HG03108 (cell line): ENCODE measurements around the gene TMEM119.
"Not testable (repeated sequence)": the region's sequence is repeated elsewhere in the genome, so short reads cannot be mapped to it uniquely, and the experiment has no call there.

Experiments used
- ATAC-seq: cut with Tn5 transposase; IDR thresholded peaks from one replicate; pipeline ENCODE4 v1.9.1; 2021; ENCODE audit warnings: moderate library complexity; ENCODE audit not compliant: unreplicated experiment

Gene TMEM119

DNA sequence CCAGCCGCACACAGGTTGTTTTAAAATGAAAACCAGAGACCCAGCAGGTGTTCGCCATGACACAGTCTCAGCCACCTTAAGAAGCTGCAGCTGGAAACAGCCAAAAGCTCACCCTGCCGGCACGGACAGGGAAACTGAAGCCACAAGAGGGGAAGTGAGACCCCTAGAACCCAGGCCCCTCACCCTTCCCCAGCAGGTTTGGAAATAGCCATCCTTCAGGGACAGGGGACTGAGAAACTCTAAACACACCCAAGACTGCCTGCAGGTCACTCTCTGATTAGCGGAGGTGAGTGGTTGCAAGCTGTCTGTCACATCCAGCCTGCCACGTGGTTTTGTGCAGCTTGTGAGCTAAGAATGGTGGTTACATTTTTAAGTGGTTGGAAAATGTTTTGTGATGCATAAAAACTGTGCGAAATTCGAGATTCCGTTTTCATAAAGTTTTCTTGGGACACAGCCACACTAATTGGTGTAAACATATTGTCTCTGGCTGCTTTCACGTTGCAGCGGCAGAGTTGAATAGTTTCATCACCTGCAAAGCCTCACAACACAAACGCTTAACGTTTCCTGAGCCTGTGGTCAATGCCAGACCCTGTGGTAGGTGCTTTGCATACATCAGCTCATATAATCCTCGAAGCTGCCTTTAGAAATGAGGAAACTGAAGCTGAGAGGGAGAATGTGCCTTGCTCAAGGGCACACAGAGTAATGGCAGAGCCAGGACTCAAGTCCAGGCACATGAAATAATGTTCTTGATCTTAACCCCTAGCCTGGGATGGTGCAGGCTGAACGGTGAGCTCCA is 37.5 kb upstream of the TMEM119 start:
- ATAC-seq: peak; percentile 46

DNA sequence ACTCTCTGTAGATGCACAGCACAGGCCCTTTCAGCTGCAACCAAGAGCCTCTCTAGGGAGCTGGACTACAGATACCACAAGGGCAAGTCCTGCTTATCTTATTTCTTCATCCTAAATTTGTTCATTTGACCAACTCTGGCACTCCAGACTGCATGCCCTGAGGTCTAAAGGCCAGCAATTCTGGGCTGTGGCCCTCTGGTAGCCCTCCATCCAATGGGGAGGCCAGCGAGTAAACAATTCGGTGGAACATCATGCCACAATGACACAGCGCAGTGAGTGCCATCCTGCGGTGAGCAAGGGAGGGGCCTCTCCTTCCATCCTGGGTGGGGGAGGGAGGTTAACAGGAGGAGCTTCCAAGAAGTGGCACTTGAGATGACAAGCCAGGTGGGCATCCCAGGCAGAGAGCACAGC is 36.5 kb upstream of the TMEM119 start:
- no peak for ATAC-seq

DNA sequence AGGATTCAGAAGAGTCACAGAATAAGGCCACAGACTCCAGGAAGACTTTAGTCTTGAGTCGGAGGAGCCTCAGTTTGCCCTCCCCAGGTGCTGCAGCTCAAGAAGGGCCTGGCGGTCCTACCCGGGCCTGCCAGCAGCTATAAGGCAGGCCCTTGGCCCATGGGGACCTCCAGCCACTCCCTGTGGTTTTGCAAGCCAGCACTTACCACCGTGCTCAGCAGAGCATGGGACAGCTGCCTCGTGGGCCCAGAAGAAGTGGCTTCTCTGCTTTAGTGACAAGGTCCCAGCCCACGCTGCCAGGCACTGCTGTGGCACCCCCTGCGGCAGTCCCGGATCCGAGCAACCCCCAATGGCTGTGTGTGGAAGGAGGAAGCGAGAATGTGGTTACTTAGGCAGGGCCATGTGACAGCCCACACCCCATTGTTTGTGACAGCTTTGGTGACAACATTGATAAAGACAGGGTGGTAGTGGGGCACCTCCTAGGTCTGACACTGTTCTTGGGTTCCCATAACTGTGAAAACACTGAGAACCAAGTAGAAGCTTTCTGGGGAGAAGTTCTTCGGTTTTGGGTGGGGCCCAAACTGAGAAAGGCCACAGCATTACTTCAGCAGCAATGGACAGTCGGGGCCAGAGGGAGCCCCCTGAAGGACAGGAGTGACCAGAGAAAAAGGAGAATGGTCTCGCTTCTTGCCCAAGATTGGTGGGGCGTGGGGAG is 35.8 kb upstream of the TMEM119 start, which contains the start of gene SELPLG:
TSS of gene SELPLG (minus strand) at position 361 of the 715 bp plus-strand sequence. CDS start 9,587 bp downstream, outside the sequence.
- ATAC-seq: peak; percentile 49

DNA sequence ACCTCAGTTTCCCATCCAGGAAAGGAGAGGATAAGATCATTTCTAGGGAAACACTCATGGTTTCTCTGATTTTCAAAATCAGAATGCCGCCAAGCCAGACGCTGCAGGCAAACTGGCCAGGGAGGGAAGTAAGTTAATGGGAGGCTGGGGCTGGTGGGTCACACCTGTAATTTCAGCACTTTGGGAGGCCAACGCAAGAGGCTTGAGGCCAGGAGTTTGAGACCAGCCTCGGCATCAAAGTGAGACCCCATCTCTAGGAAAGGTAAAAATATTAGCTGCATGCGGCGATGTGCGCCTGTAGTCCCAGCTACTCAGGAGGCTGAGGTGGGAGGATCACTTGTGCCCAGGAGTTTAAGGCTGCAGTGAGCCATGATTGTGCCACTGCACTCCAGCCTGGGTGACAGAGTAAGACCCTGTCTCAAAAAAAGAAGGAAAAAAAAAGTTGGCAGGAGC is 35.2 kb upstream of the TMEM119 start:
- no peak for ATAC-seq

DNA sequence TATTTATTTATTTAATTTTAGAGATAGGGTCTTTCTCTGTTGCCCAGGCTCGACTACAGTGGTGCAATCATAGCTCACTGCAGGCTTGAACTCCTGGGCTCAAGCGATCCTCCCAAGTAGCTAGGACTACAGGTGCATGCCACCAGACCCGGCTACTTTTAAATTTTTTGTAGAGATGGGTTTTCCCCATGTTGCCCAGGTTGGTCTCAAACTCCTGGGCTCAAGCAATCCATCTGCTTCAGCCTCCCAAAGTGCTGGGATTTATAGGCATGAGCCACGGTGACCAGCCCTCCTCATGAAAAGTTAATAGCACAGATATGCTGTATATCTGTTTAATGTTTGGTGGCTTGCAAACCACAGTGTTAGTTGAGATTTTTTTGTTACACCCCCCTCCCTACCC is 33.4 kb upstream of the TMEM119 start:
- ATAC-seq: not testable (repeated sequence)

DNA sequence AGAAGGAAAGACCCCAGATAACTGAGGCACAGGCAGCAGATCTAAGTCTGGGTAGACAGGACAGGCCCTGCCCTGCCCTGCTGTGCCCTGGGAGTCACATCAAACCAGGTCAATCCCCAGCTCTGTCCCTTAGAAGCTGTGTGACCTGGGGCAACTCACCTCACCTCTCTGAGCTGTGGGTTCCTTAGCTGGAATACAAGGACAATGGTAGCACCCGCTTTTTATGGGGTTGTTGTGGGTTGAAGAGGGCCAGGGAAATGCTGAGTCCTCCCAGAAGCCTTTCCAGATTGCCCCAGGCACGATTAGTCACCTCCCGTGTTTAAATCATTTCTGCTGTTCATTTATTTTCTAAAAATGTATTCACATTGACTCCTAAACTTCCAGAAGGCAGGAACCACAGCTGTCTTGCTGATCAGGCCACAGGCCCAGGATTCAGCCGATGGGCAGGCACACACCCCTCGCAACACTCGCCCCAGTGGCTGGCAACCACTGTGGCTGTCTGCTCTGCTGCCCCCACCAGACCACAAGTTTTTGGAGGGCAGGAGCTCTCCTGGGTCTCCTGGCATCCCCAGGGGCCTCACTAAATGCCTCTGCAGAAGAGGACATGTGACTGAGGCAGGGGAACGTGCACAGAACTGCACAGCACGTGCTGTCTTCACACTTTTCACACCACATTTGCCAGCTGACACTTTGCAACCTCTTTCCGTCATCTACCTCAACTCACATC is 32.8 kb upstream of the TMEM119 start:
- ATAC-seq: no peak

DNA sequence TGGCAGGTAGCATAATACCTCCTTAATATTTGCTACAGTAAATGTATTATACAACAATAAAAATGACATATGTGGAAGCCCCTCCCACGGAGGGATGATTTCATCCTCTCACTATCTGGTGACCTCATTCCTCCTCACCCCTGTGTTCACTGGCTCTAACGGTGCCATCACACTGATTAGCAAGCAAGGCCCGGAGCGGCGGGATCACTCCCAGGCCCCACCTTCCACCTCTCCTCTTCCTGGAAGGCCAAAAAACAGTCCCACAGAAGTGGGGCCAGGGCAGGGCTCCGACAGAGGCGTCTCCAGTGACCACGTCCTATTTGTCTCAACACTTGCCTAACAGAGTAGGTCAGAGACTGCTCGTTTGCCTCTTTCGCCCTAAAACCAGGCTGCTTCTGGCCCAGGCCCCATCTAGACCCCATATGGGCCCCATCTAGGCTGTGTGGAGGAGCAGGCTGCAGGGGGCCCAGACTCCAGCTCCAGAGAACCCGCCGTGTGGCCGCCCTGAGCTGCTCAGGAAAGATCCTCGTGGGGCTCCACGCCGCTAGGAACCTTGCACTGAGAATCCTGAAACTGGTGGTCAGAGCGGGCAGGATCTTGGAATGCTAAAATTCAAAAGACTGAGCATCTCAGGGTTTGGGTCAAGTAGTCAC is 32.1 kb upstream of the TMEM119 start:
- no peak for ATAC-seq

DNA sequence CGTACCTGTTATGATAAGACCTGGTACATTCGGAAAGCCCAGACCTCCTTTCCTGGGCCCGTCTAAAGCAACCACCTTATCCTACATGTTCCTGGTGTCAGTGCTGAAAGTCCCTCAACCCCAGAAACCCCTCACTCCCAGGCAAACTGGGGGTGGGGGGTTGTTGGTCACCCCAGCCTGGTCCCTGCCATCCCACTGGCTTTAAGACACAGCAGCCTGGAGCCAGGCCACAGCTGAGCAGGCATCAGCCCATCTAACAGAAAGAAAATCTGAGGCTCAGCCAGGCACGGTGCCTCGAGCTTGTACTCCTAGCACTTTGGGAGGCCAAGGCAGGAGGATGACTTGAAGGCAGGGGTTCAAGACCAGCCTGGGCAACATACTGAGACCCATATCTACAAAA is 31.3 kb upstream of the TMEM119 start:
- ATAC-seq: no peak

DNA sequence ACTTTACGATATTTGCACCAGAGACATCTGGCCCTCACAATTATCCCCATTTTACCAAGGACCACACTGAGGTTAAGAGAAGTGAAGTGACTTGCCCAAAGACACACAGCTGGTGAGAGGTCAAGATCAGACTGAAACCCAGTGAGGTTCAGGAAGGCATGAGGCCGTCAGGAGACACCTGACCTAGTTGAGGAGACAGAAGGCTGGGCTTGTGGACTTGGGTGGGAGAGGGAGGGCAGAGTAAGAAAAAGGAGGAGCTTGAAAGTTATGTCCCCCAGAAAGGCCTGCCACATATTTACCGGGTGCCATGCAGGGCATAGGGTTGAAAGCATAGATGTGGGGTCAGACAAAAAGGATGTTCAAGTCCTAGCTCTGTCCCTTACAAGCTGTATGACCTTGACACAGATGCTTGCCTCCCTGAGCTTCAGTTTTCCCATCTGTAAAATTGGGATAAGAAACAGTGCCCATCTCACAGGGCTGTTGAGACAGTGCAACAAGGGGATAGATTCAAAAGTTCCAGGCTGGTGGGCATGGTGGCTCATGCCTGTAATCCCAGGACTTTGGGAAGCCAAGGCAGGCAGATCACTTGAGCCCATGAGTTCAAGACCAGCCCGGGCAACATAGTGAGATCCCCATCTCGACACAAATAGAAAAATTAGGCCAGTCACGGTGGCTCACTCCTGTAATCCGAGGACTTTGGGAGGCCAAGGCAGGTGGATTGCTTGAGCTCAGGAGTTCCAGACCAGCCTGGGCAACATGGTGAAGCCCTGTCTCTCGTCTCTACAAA is 29.4 kb upstream of the TMEM119 start:
- ATAC-seq: no peak

DNA sequence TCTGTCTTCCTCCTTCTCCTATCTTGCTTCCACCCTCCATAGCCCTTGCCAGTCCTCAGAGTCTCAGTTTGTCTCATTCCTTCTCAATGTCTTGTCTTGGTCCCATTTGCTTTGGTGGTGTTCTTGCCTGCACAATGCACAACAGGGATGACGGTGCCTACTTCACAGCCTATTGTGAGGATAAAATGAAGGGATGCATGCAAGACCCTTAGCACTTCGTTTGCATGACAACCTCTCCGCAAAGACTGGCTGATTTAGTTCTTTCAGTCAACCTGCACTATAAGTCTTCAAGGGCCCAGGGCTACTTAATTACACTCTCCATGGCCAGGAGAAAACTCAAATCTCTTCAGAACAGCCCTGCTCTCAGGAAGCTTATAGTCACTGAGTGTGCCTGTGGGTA is 27.3 kb upstream of the TMEM119 start:
- no peak for ATAC-seq

DNA sequence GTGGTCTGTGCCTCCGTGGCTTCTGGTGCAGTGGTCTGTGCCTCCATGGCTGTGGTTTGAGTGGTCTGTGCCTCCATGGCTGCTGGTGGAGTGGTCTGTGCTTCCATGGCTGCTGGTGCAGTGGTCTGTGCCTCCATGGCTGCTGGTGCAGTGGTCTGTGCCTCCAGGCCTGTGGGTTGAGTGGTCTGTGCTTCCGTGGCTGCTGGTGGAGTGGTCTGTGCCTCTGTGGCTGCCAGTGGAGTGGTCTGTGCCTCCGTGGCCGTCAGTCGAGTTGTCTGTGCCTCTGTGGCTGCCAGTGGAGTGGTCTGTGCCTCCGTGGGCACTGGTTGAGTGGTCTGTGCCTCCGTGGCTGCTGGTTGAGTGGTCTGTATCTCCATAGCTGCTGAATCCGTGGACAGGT is 25.7 kb upstream of the TMEM119 start:
- ATAC-seq: no peak

DNA sequence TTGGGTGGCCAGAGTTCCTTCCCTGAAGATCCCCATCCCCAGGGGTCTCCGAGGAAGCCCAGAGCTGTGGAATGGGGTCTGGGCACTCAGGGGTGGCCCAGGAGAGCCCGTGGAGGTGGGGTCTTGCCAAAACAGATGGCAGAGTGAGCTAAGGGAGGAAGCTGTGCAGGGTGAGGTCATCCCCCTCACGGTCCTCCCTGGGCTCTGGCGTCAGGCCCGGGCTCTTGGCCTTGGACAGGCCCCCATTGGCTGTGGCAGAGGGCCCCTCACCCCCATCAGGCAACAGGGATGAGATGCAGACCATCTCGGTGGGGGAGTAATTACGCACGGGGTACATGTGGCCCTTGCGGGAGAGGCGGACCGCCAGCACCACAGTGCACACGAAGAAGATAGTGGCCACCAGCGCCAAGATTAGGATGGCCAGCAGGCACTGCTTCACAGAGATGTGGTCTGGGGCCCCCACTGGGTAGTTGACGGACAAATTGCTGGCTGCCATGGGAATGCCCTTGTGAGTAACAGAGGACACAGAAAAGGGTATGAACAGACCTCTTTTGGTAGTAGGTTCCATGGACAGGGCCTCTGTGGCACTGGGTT is 25.1 kb upstream of the TMEM119 start:
- no peak for ATAC-seq

DNA sequence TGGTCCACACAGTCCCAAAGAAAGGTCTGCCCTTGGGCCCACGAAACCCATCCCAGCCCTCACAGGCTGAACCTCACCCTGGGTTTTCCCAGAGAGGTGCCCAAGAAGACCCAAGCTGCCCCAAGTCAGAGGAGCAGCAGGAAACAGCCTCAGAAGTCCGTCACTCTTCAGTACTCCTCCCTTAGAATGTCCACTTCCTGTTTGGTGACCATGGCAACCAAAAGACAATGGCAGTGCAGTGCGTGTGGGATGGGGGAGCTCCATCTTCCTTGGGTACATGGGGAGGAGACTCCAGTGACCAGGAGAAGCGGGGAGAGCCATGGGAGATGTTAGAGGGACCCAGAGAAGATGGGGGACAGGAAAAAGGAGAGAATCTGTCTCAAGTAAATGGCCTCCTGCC is 24.5 kb upstream of the TMEM119 start:
- ATAC-seq: no peak

DNA sequence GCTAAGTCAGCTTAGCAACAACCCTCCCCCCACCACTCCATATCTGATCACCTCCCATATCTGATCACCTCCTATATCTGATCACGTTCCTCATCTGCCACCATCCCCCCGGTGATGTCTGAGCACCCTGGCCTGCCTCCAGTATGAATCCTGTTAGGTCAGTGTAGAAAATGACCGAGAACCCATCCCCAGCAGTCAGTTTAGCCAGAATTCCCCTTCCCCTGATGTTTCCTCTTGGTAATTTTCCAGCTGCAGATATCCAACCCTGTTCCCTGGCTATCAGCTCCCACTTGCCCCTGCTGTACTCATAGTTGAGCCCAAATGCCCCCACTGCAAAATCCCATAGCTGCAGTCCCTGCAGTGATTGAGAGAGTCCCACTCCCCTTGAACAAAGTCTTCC is 23.3 kb upstream of the TMEM119 start:
- no peak for ATAC-seq

DNA sequence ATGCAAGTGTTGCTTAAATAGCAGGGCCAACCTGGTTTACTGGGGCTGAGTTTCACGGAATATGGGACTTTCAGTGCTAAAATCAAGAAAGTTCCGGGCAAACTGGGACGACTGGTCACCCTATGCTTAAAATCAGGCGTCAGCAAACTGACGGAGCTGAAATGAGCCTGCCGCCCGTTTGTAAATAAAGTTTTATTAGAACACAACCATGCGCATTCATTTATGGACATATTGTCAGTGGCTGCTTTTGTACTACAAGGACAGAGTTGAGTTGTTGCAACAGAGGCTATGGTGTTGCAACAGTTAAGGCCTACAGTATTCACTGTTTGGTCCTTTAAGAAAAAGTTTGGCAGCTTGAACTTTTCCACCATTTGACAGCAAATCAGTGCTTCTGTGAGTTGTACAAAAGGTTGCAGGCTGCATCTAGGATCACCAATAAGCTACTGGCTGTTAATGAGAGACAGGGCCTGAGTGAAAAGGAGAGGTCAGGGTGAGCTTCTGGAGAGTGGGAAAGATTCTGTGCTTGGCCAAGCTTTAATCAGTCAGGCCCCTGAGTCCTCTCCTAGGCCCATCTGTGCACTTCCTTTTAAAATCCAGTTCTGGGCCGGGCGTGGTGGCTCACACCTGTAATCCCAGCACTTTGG is 22.5 kb upstream of the TMEM119 start:
- no peak for ATAC-seq

DNA sequence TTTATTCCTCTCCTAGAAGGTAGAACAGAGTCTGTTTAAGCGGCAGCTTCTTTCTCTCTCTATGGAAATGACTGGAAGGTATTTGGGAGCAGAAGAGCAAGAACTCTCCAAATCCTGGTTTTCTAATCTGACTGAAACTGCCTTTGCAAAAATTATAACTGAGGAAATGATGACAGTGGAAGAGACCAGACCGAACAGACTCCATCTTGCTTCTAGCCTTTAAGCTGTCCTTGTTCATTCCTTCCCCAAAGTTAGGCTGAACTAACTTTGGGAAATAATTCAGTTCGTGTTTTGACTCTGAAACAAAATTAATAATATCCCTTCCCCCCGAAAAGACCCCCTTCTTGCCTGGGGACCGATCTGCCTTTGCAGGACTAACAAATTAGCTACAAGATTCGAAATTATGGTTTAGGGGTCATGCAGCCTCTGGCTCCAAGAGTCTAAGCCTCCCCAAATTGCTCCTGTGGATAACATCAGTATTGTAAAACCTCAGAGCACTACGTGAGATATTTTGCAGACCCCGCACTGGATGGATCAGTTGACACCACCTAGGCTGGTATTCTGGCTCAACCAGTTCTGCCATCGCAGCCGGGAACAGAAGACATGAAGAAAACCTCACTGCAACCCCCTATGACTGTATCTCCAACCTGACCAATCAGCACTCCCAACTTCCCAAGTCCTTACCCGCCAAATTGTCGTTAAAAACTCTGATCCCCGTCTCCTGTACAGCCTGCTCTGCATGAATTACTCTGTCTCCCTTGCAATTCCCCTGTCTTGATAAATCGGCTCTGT is 21.7 kb upstream of the TMEM119 start:
- ATAC-seq: no peak

DNA sequence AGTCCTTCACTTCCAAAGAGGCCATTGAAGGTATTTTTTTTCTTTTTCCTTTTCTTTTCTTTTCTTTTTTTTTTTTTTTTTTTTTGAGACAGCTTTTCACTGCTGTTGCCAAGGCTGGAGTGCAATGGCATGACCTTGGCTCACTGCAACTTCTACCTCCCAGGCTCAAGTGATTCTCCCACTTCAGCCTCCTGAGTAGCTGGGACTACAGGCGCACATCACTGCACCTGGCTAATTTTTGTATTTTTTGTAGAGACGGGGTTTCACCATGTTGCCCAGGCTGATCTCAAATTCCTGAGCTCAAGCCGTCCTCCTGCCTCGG is 21.0 kb upstream of the TMEM119 start:
- ATAC-seq: not testable (repeated sequence)

DNA sequence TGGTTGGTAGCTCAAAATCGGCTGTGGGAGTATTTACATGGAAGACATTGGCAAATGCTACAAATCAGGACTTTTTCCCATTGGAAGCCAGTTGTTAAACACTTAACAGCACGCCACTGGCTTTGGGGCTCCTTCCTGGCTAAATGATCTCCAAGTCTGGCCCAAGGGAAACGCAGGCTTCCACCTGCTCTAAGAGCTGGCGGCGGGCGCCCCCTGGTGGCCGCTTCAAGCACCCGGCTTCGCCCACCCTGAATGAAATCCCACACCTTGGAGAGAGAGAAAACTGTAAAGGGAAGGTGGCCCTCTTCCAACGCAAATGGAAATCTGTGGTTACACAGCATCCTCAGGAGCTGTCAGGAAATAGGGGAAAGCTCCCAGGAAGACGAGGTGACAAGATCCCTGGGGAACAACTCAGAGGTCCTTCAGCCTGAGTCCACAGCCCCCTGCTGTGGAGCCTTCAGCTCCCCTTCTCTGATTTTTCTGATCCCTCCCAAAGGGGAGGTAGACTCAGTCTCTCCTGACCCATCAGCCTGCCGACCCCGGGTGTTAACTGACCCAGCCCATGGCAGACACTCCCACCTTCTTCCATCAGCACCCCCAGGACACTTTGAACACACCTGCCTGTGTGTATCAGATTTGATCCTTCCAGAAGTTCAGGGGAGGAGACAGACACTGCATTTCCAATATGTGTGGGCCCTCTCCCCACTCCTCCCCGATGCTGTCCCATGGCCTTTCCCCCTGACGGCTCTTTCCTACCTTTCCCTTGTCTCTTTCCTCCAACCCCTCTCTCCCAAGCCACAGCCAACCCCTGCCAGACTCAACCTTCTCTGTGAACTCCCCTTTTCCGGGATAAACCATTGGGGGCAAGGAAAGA is 20.4 kb upstream of the TMEM119 start:
- ATAC-seq: peak; percentile 42
